ENCODE measurements around the gene PLXNA2. TPM values are rescaled to one million over a fixed set of nuclear protein-coding genes. Genes with fewer than 3 reads are reported as not detected.

Gene PLXNA2
- total RNA-seq, 1 experiment from 2014 or later = 5.3 TPM

- Histone ChIP-seq H3K27me3 (ENCODE audit: control insufficient read depth, insufficient read depth, low read length) (no peaks in the 10 kb centered on the region; the same call in 1 of the 2 replicates), H3K4me3 (ENCODE audit: insufficient read depth, low read depth, low read length) (no peak overlapping the region), H3K36me3 (replicated peaks; ENCODE audit: control insufficient read depth, insufficient read depth, low read length) (no peaks in the 10 kb centered on the region)
- DNase-seq = peak; percentile 70
Observed at GRCh38 chr1:208161005-208161404, 83.2 kb downstream of the PLXNA2 start.

- Histone ChIP-seq H3K27me3 (ENCODE audit: control insufficient read depth, insufficient read depth, low read length) (no peaks in the 10 kb centered on the region; the same call in 1 of the 2 replicates), H3K4me3 (ENCODE audit: insufficient read depth, low read depth, low read length) (no peak overlapping the region), H3K36me3 (replicated peaks; ENCODE audit: control insufficient read depth, insufficient read depth, low read length) (no peaks in the 10 kb centered on the region)
- DNase-seq = no peak
Observed at GRCh38 chr1:208160259-208160819, 83.8 kb downstream of the PLXNA2 start.

GRCh38 chr1:208159555-208160258, 84.5 kb downstream of the PLXNA2 start:
- Histone ChIP-seq H3K36me3 (replicated peaks; ENCODE audit: control insufficient read depth, insufficient read depth, low read length) (no peaks in the 10 kb centered on the region), H3K27me3 (ENCODE audit: control insufficient read depth, insufficient read depth, low read length) (no peaks in the 10 kb centered on the region; the same call in 1 of the 2 replicates), H3K4me3 (ENCODE audit: insufficient read depth, low read depth, low read length) (no peak overlapping the region)
- DNase-seq = no peak

- H3K4me3 ChIP-seq (ENCODE audit: insufficient read depth, low read depth, low read length) = no peak overlapping the region
- H3K36me3 ChIP-seq (replicated peaks; ENCODE audit: control insufficient read depth, insufficient read depth, low read length) = no peaks in the 10 kb centered on the region
- DNase-seq = peak; percentile 71
- H3K27me3 ChIP-seq (ENCODE audit: control insufficient read depth, insufficient read depth, low read length) = no peaks in the 10 kb centered on the region; the same call in 1 of the 2 replicates
Observed at GRCh38 chr1:208158640-208159554, 85.3 kb downstream of the PLXNA2 start.

- no peaks in the 10 kb centered on the region; the same call in 1 of the 2 replicates for H3K27me3 ChIP-seq (ENCODE audit: control insufficient read depth, insufficient read depth, low read length)
- no peak overlapping the region for H3K4me3 ChIP-seq (ENCODE audit: insufficient read depth, low read depth, low read length)
- no peaks in the 10 kb centered on the region for H3K36me3 ChIP-seq (replicated peaks; ENCODE audit: control insufficient read depth, insufficient read depth, low read length)
- DNase-seq = no peak
Observed at GRCh38 chr1:208157769-208158168, 86.4 kb downstream of the PLXNA2 start.

- Histone ChIP-seq H3K27me3 (ENCODE audit: control insufficient read depth, insufficient read depth, low read length) (no peaks in the 10 kb centered on the region; the same call in 1 of the 2 replicates), H3K4me3 (ENCODE audit: insufficient read depth, low read depth, low read length) (no peak overlapping the region), H3K36me3 (replicated peaks; ENCODE audit: control insufficient read depth, insufficient read depth, low read length) (no peaks in the 10 kb centered on the region)
- DNase-seq = no peak
Observed at GRCh38 chr1:208156741-208157140, 87.4 kb downstream of the PLXNA2 start.

GRCh38 chr1:208156310-208156709, 87.9 kb downstream of the PLXNA2 start:
- no peaks in the 10 kb centered on the region; the same call in 1 of the 2 replicates for H3K27me3 ChIP-seq (ENCODE audit: control insufficient read depth, insufficient read depth, low read length)
- no peaks in the 10 kb centered on the region for H3K36me3 ChIP-seq (replicated peaks; ENCODE audit: control insufficient read depth, insufficient read depth, low read length)
- no peak overlapping the region for H3K4me3 ChIP-seq (ENCODE audit: insufficient read depth, low read depth, low read length)
- DNase-seq = no peak

- Histone ChIP-seq H3K4me3 (ENCODE audit: insufficient read depth, low read depth, low read length) (no peak overlapping the region), H3K27me3 (ENCODE audit: control insufficient read depth, insufficient read depth, low read length) (no peaks in the 10 kb centered on the region; the same call in 1 of the 2 replicates), H3K36me3 (replicated peaks; ENCODE audit: control insufficient read depth, insufficient read depth, low read length) (no peaks in the 10 kb centered on the region)
- no peak for DNase-seq
Observed at GRCh38 chr1:208154679-208155642, 89.2 kb downstream of the PLXNA2 start.

- H3K27me3 ChIP-seq (ENCODE audit: control insufficient read depth, insufficient read depth, low read length) = no peaks in the 10 kb centered on the region; the same call in 1 of the 2 replicates
- no peak overlapping the region for H3K4me3 ChIP-seq (ENCODE audit: insufficient read depth, low read depth, low read length)
- no peaks in the 10 kb centered on the region for H3K36me3 ChIP-seq (replicated peaks; ENCODE audit: control insufficient read depth, insufficient read depth, low read length)
- no peak for DNase-seq
Observed at GRCh38 chr1:208154040-208154439, 90.1 kb downstream of the PLXNA2 start.

- no peaks in the 10 kb centered on the region for H3K36me3 ChIP-seq (replicated peaks; ENCODE audit: control insufficient read depth, insufficient read depth, low read length)
- no peak overlapping the region for H3K4me3 ChIP-seq (ENCODE audit: insufficient read depth, low read depth, low read length)
- no peak for DNase-seq
- H3K27me3 ChIP-seq (ENCODE audit: control insufficient read depth, insufficient read depth, low read length) = no peaks in the 10 kb centered on the region; the same call in 1 of the 2 replicates
Observed at GRCh38 chr1:208153386-208153785, 90.8 kb downstream of the PLXNA2 start.

- Histone ChIP-seq H3K4me3 (ENCODE audit: insufficient read depth, low read depth, low read length) (no peak overlapping the region), H3K36me3 (replicated peaks; ENCODE audit: control insufficient read depth, insufficient read depth, low read length) (no peaks in the 10 kb centered on the region), H3K27me3 (ENCODE audit: control insufficient read depth, insufficient read depth, low read length) (no peaks in the 10 kb centered on the region; the same call in 1 of the 2 replicates)
- no peak for DNase-seq
Observed at GRCh38 chr1:208151728-208152598, 92.2 kb downstream of the PLXNA2 start.

GRCh38 chr1:208150833-208151458, 93.2 kb downstream of the PLXNA2 start:
- H3K4me3 ChIP-seq (ENCODE audit: insufficient read depth, low read depth, low read length) = no peak overlapping the region
- no peak for DNase-seq
- H3K36me3 ChIP-seq (replicated peaks; ENCODE audit: control insufficient read depth, insufficient read depth, low read length) = no peaks in the 10 kb centered on the region
- H3K27me3 ChIP-seq (ENCODE audit: control insufficient read depth, insufficient read depth, low read length) = no peaks in the 10 kb centered on the region; the same call in 1 of the 2 replicates
